Cardiac fibroblast (primary cell): ENCODE data around the gene IL23R.

Experiments used
- DNase-seq, 2 donors: peaks; one replicate each; pipeline versions ENCODE4 v3.0.0 to v3.0.0-alpha.2; 2010; ENCODE audit warnings: low read depth in 2 of 2
- H3K4me3 ChIP-seq, 2 donors: replicated peaks in 1 of 2; 1 replicate in 1 of 2; 2 replicates in 1 of 2; pipeline ENCODE4 v1.5.1; 2011; ENCODE audit warnings: low read depth in 2 of 2, low read length in 2 of 2, mild to moderate bottlenecking in 2 of 2, moderate library complexity in 1 of 2
- CTCF ChIP-seq: IDR thresholded peaks from one replicate; pipeline ENCODE4 v1.5.1; 2011; ENCODE audit warnings: low read depth, mild to moderate bottlenecking, low read length, inconsistent platforms

Gene IL23R

GRCh38 chr1:67256291-67257172 is 90.3 kb downstream of the IL23R start:
- DNase-seq: peak; percentile 10 to 17
- no peak for TF ChIP-seq CTCF

GRCh38 chr1:67257173-67257535 is 90.9 kb downstream of the IL23R start:
- TF ChIP-seq CTCF: no peak
- DNase-seq: no peak
- H3K4me3 ChIP-seq: no peak overlapping the region

More at GRCh38 chr1:67256291-67257172, 90.3 kb downstream of the IL23R start:
- no peak overlapping the region for H3K4me3 ChIP-seq

GRCh38 chr1:67261680-67262079 is 95.4 kb downstream of the IL23R start:
- no peak for DNase-seq
- peak; percentile 30 for TF ChIP-seq CTCF
- H3K4me3 ChIP-seq: no peak overlapping the region

GRCh38 chr1:67262735-67263134 is 96.5 kb downstream of the IL23R start:
- no peak for TF ChIP-seq CTCF
- no peak overlapping the region for H3K4me3 ChIP-seq
- no peak for DNase-seq

GRCh38 chr1:67264152-67264551 is 97.9 kb downstream of the IL23R start:
- no peak for TF ChIP-seq CTCF
- no peak overlapping the region for H3K4me3 ChIP-seq
- DNase-seq: no peak

- no peak for TF ChIP-seq CTCF
- DNase-seq: no peak
- no peak overlapping the region for H3K4me3 ChIP-seq
Observed at GRCh38 chr1:67264899-67265298, 98.6 kb downstream of the IL23R start.
